ENCODE measurements around the gene TMEM256. TPM values are rescaled to one million over a fixed set of nuclear protein-coding genes. Genes with fewer than 3 reads are reported as not detected.

The TMEM256 gene
- total and polyA plus RNA-seq, 2 of the 8 experiments (the other 6 are each of a cell fraction or from before 2014, with no cell fraction given): 97.0 to 350 TPM

DNA sequence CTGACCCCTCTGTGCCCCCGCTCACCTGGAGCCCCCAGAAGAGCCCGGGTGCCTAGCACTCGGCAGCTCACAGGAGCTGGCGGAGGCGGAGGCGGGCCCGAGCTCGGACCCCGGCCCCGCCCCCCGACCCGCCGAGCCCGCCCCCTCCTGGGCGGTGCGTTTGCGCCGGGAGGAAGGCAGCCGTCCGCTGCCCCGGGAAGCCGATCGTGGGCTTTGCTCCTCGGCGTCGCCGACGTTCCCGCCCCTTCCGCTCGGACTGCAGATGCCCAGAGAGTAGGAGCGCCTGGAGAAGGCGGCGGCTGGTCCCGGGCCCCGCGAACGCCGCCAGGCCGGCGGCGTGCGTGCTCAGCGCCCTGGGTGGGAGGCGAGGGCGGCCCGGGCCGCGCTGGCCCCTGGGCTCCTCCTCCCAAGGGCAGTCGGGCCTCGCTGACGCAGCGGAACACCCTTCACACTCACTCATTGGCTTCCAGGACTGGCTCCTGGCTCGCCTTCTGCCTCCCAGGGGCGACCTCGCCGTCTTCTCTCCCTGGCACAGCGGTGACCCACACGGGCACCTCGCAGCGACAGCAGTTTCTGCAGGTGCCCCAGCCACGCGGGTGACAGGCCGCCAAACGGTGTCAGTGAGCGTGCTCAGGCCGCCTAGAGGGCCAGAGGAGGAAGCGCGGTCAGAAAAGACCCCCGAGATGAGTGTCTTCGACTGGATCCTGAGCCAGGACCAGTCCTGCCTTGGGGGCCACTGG, 9.3 kb downstream of the TMEM256 start, which contains the start of gene PLSCR3 (continued):
- TF ChIP-seq, protein P1, sequence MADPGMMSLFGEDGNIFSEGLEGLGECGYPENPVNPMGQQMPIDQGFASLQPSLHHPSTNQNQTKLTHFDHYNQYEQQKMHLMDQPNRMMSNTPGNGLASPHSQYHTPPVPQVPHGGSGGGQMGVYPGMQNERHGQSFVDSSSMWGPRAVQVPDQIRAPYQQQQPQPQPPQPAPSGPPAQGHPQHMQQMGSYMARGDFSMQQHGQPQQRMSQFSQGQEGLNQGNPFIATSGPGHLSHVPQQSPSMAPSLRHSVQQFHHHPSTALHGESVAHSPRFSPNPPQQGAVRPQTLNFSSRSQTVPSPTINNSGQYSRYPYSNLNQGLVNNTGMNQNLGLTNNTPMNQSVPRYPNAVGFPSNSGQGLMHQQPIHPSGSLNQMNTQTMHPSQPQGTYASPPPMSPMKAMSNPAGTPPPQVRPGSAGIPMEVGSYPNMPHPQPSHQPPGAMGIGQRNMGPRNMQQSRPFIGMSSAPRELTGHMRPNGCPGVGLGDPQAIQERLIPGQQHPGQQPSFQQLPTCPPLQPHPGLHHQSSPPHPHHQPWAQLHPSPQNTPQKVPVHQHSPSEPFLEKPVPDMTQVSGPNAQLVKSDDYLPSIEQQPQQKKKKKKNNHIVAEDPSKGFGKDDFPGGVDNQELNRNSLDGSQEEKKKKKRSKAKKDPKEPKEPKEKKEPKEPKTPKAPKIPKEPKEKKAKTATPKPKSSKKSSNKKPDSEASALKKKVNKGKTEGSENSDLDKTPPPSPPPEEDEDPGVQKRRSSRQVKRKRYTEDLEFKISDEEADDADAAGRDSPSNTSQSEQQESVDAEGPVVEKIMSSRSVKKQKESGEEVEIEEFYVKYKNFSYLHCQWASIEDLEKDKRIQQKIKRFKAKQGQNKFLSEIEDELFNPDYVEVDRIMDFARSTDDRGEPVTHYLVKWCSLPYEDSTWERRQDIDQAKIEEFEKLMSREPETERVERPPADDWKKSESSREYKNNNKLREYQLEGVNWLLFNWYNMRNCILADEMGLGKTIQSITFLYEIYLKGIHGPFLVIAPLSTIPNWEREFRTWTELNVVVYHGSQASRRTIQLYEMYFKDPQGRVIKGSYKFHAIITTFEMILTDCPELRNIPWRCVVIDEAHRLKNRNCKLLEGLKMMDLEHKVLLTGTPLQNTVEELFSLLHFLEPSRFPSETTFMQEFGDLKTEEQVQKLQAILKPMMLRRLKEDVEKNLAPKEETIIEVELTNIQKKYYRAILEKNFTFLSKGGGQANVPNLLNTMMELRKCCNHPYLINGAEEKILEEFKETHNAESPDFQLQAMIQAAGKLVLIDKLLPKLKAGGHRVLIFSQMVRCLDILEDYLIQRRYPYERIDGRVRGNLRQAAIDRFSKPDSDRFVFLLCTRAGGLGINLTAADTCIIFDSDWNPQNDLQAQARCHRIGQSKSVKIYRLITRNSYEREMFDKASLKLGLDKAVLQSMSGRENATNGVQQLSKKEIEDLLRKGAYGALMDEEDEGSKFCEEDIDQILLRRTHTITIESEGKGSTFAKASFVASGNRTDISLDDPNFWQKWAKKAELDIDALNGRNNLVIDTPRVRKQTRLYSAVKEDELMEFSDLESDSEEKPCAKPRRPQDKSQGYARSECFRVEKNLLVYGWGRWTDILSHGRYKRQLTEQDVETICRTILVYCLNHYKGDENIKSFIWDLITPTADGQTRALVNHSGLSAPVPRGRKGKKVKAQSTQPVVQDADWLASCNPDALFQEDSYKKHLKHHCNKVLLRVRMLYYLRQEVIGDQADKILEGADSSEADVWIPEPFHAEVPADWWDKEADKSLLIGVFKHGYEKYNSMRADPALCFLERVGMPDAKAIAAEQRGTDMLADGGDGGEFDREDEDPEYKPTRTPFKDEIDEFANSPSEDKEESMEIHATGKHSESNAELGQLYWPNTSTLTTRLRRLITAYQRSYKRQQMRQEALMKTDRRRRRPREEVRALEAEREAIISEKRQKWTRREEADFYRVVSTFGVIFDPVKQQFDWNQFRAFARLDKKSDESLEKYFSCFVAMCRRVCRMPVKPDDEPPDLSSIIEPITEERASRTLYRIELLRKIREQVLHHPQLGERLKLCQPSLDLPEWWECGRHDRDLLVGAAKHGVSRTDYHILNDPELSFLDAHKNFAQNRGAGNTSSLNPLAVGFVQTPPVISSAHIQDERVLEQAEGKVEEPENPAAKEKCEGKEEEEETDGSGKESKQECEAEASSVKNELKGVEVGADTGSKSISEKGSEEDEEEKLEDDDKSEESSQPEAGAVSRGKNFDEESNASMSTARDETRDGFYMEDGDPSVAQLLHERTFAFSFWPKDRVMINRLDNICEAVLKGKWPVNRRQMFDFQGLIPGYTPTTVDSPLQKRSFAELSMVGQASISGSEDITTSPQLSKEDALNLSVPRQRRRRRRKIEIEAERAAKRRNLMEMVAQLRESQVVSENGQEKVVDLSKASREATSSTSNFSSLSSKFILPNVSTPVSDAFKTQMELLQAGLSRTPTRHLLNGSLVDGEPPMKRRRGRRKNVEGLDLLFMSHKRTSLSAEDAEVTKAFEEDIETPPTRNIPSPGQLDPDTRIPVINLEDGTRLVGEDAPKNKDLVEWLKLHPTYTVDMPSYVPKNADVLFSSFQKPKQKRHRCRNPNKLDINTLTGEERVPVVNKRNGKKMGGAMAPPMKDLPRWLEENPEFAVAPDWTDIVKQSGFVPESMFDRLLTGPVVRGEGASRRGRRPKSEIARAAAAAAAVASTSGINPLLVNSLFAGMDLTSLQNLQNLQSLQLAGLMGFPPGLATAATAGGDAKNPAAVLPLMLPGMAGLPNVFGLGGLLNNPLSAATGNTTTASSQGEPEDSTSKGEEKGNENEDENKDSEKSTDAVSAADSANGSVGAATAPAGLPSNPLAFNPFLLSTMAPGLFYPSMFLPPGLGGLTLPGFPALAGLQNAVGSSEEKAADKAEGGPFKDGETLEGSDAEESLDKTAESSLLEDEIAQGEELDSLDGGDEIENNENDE (IDR thresholded peaks at IDR 0.05; ENCODE audit: insufficient replicate concordance, low read length): no peak

All from H1 (cell line).